ENCODE measurements around the gene CCNG1.

CCNG1 gene

DNA sequence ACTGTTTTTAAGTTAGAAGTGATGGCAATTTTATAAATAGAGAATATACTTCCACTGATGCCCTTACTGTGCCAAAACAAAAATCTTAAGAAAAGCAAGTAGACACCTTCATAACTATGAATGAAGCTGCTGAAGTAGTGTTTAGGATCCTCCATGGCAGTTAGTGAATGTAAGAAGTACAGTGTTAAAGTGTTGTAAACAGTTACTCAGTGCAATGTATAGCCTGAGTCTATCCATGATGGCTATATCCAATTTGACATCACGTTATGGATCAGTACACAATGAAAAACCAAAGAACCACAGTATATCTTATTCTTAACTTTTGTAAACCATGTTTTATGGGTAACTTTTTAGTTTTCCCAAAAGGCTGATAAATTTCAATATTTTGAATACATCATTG lies 7.1 kb downstream of the CCNG1 start:
- peaks cover 23% of the 10 kb centered on the region for H3K79me2 ChIP-seq (ENCODE audit: low read length)
- H3K27me3 ChIP-seq (ENCODE audit: low read depth, low read length) = no peaks in the 10 kb centered on the region
- H3K9ac ChIP-seq (ENCODE audit: low read length) = no peak overlapping the region
- H4K20me1 ChIP-seq (ENCODE audit: insufficient read depth, low read length) = peaks cover 14% of the 10 kb centered on the region; the same call in 1 of the 2 replicates
- H3K36me3 ChIP-seq (replicated peaks; ENCODE audit: low read depth, low read length) = peaks cover 81% of the 10 kb centered on the region
- peaks cover under 1% of the 10 kb centered on the region; the same call in 1 of the 2 replicates for H3K4me1 ChIP-seq (ENCODE audit: low read length)
- no peak overlapping the region for H2AFZ ChIP-seq (ENCODE audit: low read depth, low read length)
- H3K9me3 ChIP-seq (ENCODE audit: insufficient read depth, low read length) = no peaks in the 10 kb centered on the region
- TF ChIP-seq, protein P1, sequence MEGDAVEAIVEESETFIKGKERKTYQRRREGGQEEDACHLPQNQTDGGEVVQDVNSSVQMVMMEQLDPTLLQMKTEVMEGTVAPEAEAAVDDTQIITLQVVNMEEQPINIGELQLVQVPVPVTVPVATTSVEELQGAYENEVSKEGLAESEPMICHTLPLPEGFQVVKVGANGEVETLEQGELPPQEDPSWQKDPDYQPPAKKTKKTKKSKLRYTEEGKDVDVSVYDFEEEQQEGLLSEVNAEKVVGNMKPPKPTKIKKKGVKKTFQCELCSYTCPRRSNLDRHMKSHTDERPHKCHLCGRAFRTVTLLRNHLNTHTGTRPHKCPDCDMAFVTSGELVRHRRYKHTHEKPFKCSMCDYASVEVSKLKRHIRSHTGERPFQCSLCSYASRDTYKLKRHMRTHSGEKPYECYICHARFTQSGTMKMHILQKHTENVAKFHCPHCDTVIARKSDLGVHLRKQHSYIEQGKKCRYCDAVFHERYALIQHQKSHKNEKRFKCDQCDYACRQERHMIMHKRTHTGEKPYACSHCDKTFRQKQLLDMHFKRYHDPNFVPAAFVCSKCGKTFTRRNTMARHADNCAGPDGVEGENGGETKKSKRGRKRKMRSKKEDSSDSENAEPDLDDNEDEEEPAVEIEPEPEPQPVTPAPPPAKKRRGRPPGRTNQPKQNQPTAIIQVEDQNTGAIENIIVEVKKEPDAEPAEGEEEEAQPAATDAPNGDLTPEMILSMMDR (IDR thresholded peaks at IDR 0.05; ENCODE audit: low read depth, low read length) = no peak
- TF ChIP-seq EZH2phosphoT487 (IDR thresholded peaks at IDR 0.05; ENCODE audit: low read depth) = no peak
- no peak overlapping the region for H3K27ac ChIP-seq (ENCODE audit: low read length)
- no peak overlapping the region for H3K4me3 ChIP-seq (ENCODE audit: low read length)
- no peak overlapping the region for H3K4me2 ChIP-seq (ENCODE audit: low read length)

DNA sequence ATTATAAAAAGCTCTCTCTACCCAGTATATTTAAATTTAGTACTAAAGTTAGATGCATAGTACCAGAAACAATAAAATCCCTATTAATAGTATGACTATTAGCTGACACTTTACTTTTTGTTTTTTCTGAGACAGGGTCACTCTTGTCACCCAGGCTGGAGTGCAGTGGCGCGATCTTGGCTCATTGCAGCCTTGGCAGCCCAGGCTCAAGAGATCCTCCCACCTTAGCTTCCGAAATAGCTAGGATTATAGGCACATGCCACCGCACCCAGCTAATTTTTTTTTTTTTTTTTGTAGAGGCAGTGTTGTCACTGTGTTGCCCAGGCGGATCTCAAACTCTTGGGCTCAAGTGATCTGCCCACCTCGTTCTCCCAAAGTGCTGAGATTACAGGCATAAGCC lies 8.0 kb downstream of the CCNG1 start:
- H3K36me3 ChIP-seq (replicated peaks; ENCODE audit: low read depth, low read length) = peaks cover 81% of the 10 kb centered on the region
- H3K27ac ChIP-seq (ENCODE audit: low read length) = no peak overlapping the region
- H3K4me2 ChIP-seq (ENCODE audit: low read length) = no peak overlapping the region
- H3K9me3 ChIP-seq (ENCODE audit: insufficient read depth, low read length) = no peaks in the 10 kb centered on the region
- H4K20me1 ChIP-seq (ENCODE audit: insufficient read depth, low read length) = peaks cover 7% of the 10 kb centered on the region; the same call in 1 of the 2 replicates
- no peaks in the 10 kb centered on the region for H3K27me3 ChIP-seq (ENCODE audit: low read depth, low read length)
- no peak overlapping the region for H2AFZ ChIP-seq (ENCODE audit: low read depth, low read length)
- TF ChIP-seq, protein P1 (IDR thresholded peaks at IDR 0.05; ENCODE audit: low read depth, low read length) = no peak
- no peak for TF ChIP-seq EZH2phosphoT487 (IDR thresholded peaks at IDR 0.05; ENCODE audit: low read depth)
- no peak overlapping the region for H3K4me3 ChIP-seq (ENCODE audit: low read length)
- H3K4me1 ChIP-seq (ENCODE audit: low read length) = no peaks in the 10 kb centered on the region
- no peak overlapping the region for H3K9ac ChIP-seq (ENCODE audit: low read length)
- peaks cover 15% of the 10 kb centered on the region for H3K79me2 ChIP-seq (ENCODE audit: low read length)

DNA sequence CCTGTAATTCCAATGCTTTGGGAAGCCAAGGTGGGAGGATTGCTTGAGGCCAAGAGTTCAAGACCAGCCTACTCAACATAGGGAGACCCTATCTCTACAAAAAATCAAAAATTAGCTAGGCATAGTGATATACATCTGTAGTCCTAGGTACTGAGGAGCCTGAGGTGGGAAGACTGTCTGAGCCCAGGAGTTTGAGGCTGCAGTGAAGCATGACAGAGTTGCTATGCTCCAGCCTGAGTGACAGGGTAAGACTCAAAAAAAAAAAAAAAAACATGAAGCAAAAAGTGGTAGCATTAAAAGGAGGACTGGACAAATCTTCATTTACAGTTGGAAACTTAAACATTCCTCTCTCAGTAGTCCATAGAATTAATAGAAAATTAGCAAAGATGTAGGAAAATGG lies 9.8 kb downstream of the CCNG1 start:
- no peaks in the 10 kb centered on the region for H4K20me1 ChIP-seq (ENCODE audit: insufficient read depth, low read length)
- H3K4me2 ChIP-seq (ENCODE audit: low read length) = no peak overlapping the region
- H3K27ac ChIP-seq (ENCODE audit: low read length) = no peak overlapping the region
- H3K4me3 ChIP-seq (ENCODE audit: low read length) = no peak overlapping the region
- H3K9me3 ChIP-seq (ENCODE audit: insufficient read depth, low read length) = no peaks in the 10 kb centered on the region
- H3K27me3 ChIP-seq (ENCODE audit: low read depth, low read length) = no peaks in the 10 kb centered on the region
- no peak overlapping the region for H2AFZ ChIP-seq (ENCODE audit: low read depth, low read length)
- TF ChIP-seq, protein P1 (IDR thresholded peaks at IDR 0.05; ENCODE audit: low read depth, low read length) = no peak
- no peak for TF ChIP-seq EZH2phosphoT487 (IDR thresholded peaks at IDR 0.05; ENCODE audit: low read depth)
- no peak overlapping the region for H3K9ac ChIP-seq (ENCODE audit: low read length)
- peaks cover 67% of the 10 kb centered on the region for H3K36me3 ChIP-seq (replicated peaks; ENCODE audit: low read depth, low read length)
- 0 out of 2 replicates have a peak, but pooled peaks cover 4% of the 10 kb centered on the region for H3K79me2 ChIP-seq (ENCODE audit: low read length)
- H3K4me1 ChIP-seq (ENCODE audit: low read length) = no peaks in the 10 kb centered on the region

DNA sequence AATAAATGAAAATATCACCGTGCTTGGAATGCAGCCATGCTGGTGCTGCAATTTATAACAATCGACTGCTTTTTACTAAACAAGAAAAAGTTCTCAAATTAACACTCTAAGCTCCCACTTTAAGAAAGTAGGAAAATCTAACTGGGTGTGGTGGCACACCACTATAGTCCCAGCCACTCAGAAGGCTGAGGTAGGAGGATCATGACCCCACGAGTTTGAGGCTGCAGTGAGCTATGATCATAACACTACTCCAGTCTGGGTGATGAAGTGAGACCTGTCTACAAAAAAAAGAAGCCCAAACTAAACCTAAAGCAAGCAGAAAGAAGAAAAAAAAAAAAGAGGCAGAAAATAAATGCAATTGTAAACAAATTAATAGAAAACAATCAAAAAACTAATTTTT lies 10.5 kb downstream of the CCNG1 start:
- TF ChIP-seq EZH2phosphoT487 (IDR thresholded peaks at IDR 0.05; ENCODE audit: low read depth) = no peak
- TF ChIP-seq, protein P1 (IDR thresholded peaks at IDR 0.05; ENCODE audit: low read depth, low read length) = no peak

More for the DNA sequence above, 10.5 kb downstream of the CCNG1 start:
- Histone ChIP-seq H3K9ac (ENCODE audit: low read length) (no peak overlapping the region), H3K4me3 (ENCODE audit: low read length) (no peak overlapping the region), H3K4me1 (ENCODE audit: low read length) (no peaks in the 10 kb centered on the region), H3K4me2 (ENCODE audit: low read length) (no peak overlapping the region), H3K9me3 (ENCODE audit: insufficient read depth, low read length) (no peaks in the 10 kb centered on the region), H2AFZ (ENCODE audit: low read depth, low read length) (no peak overlapping the region), H3K27me3 (ENCODE audit: low read depth, low read length) (no peaks in the 10 kb centered on the region), H3K79me2 (ENCODE audit: low read length) (0 out of 2 replicates have a peak, but pooled peaks cover 4% of the 10 kb centered on the region), H4K20me1 (ENCODE audit: insufficient read depth, low read length) (no peaks in the 10 kb centered on the region), H3K36me3 (replicated peaks; ENCODE audit: low read depth, low read length) (peaks cover 67% of the 10 kb centered on the region), H3K27ac (ENCODE audit: low read length) (no peak overlapping the region)
